GM12892 (cell line): ENCODE results near the gene RBFOX1.

Source experiments
- POLR2A ChIP-seq: IDR thresholded peaks from 2 replicates; pipeline ENCODE4 v1.6.1; 2011; ENCODE audit warnings: low read depth, low read length, control low read depth
- TAF1 ChIP-seq: IDR thresholded peaks from 2 replicates; pipeline ENCODE4 v1.6.1; 2011; ENCODE audit warnings: low read depth, mild to moderate bottlenecking, control low read depth, low read length, borderline replicate concordance

DNA sequence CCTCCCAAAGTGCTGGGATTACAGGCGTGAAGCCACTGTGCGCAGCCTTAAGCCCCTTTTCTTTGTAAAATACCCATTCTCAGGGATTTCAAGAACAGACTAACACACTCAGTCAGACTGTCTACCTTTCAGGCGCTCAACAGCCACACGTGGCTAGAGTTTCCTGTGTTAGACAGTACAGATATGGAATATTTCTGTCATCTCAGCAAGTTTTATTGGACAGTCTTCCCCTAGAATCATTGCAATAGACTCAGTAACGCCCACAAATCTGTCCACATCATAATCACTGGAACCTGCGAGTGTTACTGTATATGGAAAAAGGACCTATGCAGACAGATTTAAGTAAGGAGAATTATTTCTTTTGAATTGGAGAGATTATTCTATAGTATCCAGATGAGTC, 160.5 kb downstream of the RBFOX1 start:
- no peak for TF ChIP-seq POLR2A
- TF ChIP-seq TAF1: no peak
